ENCODE results near the gene CNTNAP2.

The CNTNAP2 gene

GRCh38 chr7:147472556-147472955 is 1356.0 kb downstream of the CNTNAP2 start:
- TF ChIP-seq CTCF (conservative IDR thresholded peaks at IDR 0.05; ENCODE audit: low read depth, low read length) = no peak
- Histone ChIP-seq H3K79me2 (ENCODE audit: insufficient read depth, low read depth) (no peaks in the 10 kb centered on the region), H3K4me3 (IDR thresholded peaks at IDR 0.05; ENCODE audit: insufficient read depth, low read depth, low read length) (no peak overlapping the region), H3K36me3 (ENCODE audit: insufficient read depth) (no peaks in the 10 kb centered on the region), H3K27ac (no peak overlapping the region), H3K27me3 (ENCODE audit: insufficient read depth, low read depth) (no peaks in the 10 kb centered on the region), H3K9ac (no peak overlapping the region), H3K4me1 (ENCODE audit: low read depth, poor library complexity, severe bottlenecking) (no peaks in the 10 kb centered on the region), H2AFZ (ENCODE audit: low read depth) (no peak overlapping the region), H4K20me1 (ENCODE audit: insufficient read depth) (no peaks in the 10 kb centered on the region), H3K4me2 (no peak overlapping the region)

- no peaks in the 10 kb centered on the region for H3K27me3 ChIP-seq (ENCODE audit: insufficient read depth, low read depth)
- no peaks in the 10 kb centered on the region for H3K4me1 ChIP-seq (ENCODE audit: low read depth, poor library complexity, severe bottlenecking)
- H3K9ac ChIP-seq = no peak overlapping the region
- H4K20me1 ChIP-seq (ENCODE audit: insufficient read depth) = no peaks in the 10 kb centered on the region
- H3K27ac ChIP-seq = no peak overlapping the region
- H3K79me2 ChIP-seq (ENCODE audit: insufficient read depth, low read depth) = no peaks in the 10 kb centered on the region
- H3K36me3 ChIP-seq (ENCODE audit: insufficient read depth) = no peaks in the 10 kb centered on the region
- H3K4me2 ChIP-seq = no peak overlapping the region
- TF ChIP-seq CTCF (conservative IDR thresholded peaks at IDR 0.05; ENCODE audit: low read depth, low read length) = no peak
- H2AFZ ChIP-seq (ENCODE audit: low read depth) = no peak overlapping the region
- H3K4me3 ChIP-seq (IDR thresholded peaks at IDR 0.05; ENCODE audit: insufficient read depth, low read depth, low read length) = no peak overlapping the region
Measured at GRCh38 chr7:147474862-147475261, 1358.3 kb downstream of the CNTNAP2 start.

- Histone ChIP-seq H3K4me1 (ENCODE audit: low read depth, poor library complexity, severe bottlenecking) (no peaks in the 10 kb centered on the region), H2AFZ (ENCODE audit: low read depth) (no peak overlapping the region), H3K27me3 (ENCODE audit: insufficient read depth, low read depth) (no peaks in the 10 kb centered on the region), H4K20me1 (ENCODE audit: insufficient read depth) (no peaks in the 10 kb centered on the region), H3K4me2 (no peak overlapping the region), H3K9ac (no peak overlapping the region), H3K27ac (no peak overlapping the region), H3K36me3 (ENCODE audit: insufficient read depth) (no peaks in the 10 kb centered on the region), H3K79me2 (ENCODE audit: insufficient read depth, low read depth) (no peaks in the 10 kb centered on the region), H3K4me3 (IDR thresholded peaks at IDR 0.05; ENCODE audit: insufficient read depth, low read depth, low read length) (no peak overlapping the region)
- TF ChIP-seq CTCF (conservative IDR thresholded peaks at IDR 0.05; ENCODE audit: low read depth, low read length) = no peak
Measured at GRCh38 chr7:147477526-147477925, 1360.9 kb downstream of the CNTNAP2 start.

DNA sequence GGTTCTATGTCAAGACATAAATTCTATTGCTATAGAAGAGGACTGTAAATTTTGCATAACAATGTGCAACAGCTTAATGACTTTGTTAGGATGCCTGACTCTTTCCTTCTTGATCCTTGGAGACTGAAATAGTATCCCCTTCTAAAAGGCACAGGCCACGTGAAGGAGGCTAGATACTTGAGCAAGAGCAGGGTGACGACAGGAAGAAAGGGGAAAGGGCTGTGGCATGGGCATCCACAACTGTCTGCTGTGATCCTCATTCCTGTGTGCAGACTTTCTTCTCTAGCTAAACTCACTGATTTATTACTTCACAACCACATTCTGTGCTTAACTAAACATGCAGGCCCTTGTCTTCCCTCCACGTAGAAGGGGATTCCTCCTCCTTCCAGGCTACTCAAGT is 1362.2 kb downstream of the CNTNAP2 start:
- no peak overlapping the region for H3K4me3 ChIP-seq (IDR thresholded peaks at IDR 0.05; ENCODE audit: insufficient read depth, low read depth, low read length)
- no peaks in the 10 kb centered on the region for H3K79me2 ChIP-seq (ENCODE audit: insufficient read depth, low read depth)
- no peak overlapping the region for H3K27ac ChIP-seq
- no peaks in the 10 kb centered on the region for H3K27me3 ChIP-seq (ENCODE audit: insufficient read depth, low read depth)
- no peak overlapping the region for H3K9ac ChIP-seq
- H2AFZ ChIP-seq (ENCODE audit: low read depth) = no peak overlapping the region
- H4K20me1 ChIP-seq (ENCODE audit: insufficient read depth) = no peaks in the 10 kb centered on the region
- no peak overlapping the region for H3K4me2 ChIP-seq
- TF ChIP-seq CTCF (conservative IDR thresholded peaks at IDR 0.05; ENCODE audit: low read depth, low read length) = no peak
- H3K36me3 ChIP-seq (ENCODE audit: insufficient read depth) = no peaks in the 10 kb centered on the region
- no peaks in the 10 kb centered on the region for H3K4me1 ChIP-seq (ENCODE audit: low read depth, poor library complexity, severe bottlenecking)

Measured in KMS-11 (cell line).